OCI-LY7 (cell line): ENCODE measurements around the gene CFP. TPM values are rescaled to one million over a fixed set of nuclear protein-coding genes. Genes with fewer than 3 reads are reported as not detected.

Experiments used
- BruUV-seq: library from RNA; stranded (reverse); fragments of 400-500 nt; replicated peaks from 2 replicates; lab custom pipeline; 2021; lab: Mats Ljungman, UMichigan
- CTCF ChIA-PET: fragments of 300-600 bp; sonication (Branson Sonifier 250); formaldehyde crosslinking; loops from one replicate; lab custom pipeline; 2022; ENCODE audit warnings: antibody characterized with exemption; ENCODE audit not compliant: unreplicated experiment; lab: Charles Lee
- POLR2A ChIA-PET: fragments of 300-600 bp; sonication (Branson Sonifier 250); formaldehyde crosslinking; loops from one replicate; lab custom pipeline; 2022; ENCODE audit warnings: antibody characterized with exemption; lab: Charles Lee
- DNase-seq: peaks from one replicate; pipeline ENCODE4 v3.0.0-alpha.2; 2015; ENCODE audit warnings: low spot score
- H2AFZ ChIP-seq: fragments of 200-600 bp; sonication (generic), shearing (Covaris generic); 2 replicates; pipeline ENCODE4 v1.6.1; 2014; ENCODE audit warnings: mild to moderate bottlenecking, antibody characterized with exemption, low read length, moderate library complexity
- H3K27ac ChIP-seq: fragments of 200-600 bp; sonication (generic); 2 replicates; pipeline ENCODE4 v1.5.1; 2014; ENCODE audit warnings: mixed run types, low read depth, mild to moderate bottlenecking, moderate library complexity, low read length, inconsistent platforms; ENCODE audit not compliant: poor library complexity, severe bottlenecking
- H3K36me3 ChIP-seq: fragments of 200-600 bp; sonication (generic); 2 replicates; pipeline ENCODE4 v1.6.1; 2014; ENCODE audit warnings: mild to moderate bottlenecking, antibody characterized with exemption, low read length, moderate library complexity, mixed read lengths; ENCODE audit not compliant: insufficient read depth
- H3K4me1 ChIP-seq: fragments of 200-600 bp; sonication (generic); 2 replicates; pipeline ENCODE4 v1.5.1; 2014; ENCODE audit warnings: mild to moderate bottlenecking, low read length; ENCODE audit not compliant: insufficient read depth, poor library complexity, severe bottlenecking
- H3K4me2 ChIP-seq: fragments of 200-600 bp; sonication (generic); 2 replicates; pipeline ENCODE4 v1.6.1; 2014; ENCODE audit warnings: mild to moderate bottlenecking, low read length
- H3K4me3 ChIP-seq: fragments of 200-600 bp; sonication (generic); 2 replicates; pipeline ENCODE4 v1.5.1; 2014; ENCODE audit warnings: mild to moderate bottlenecking, low read depth, low read length; ENCODE audit not compliant: poor library complexity, severe bottlenecking
- H3K79me2 ChIP-seq: fragments of 200-600 bp; sonication (generic); 2 replicates; pipeline ENCODE4 v1.6.1; 2016; ENCODE audit warnings: low read depth, mild to moderate bottlenecking, low read length, moderate library complexity, mixed read lengths; ENCODE audit not compliant: insufficient read depth
- H3K9me2 ChIP-seq: fragments of 200-600 bp; sonication (generic); 2 replicates; pipeline ENCODE4 v1.6.1; 2016; ENCODE audit warnings: mild to moderate bottlenecking, low read length, mixed read lengths; ENCODE audit not compliant: insufficient read depth
- H3K9me3 ChIP-seq: fragments of 200-600 bp; sonication (generic); 2 replicates; pipeline ENCODE4 v1.6.1; 2014; ENCODE audit warnings: mild to moderate bottlenecking, mixed run types, low read length, mixed read lengths
- H4K20me1 ChIP-seq: fragments of 200-600 bp; sonication (generic); 2 replicates; pipeline ENCODE4 v1.6.1; 2014; ENCODE audit warnings: mild to moderate bottlenecking, antibody characterized with exemption, low read length, moderate library complexity, mixed read lengths; ENCODE audit not compliant: insufficient read depth
- CTCF ChIP-seq: fragments of 200-600 bp; sonication (generic); conservative IDR thresholded peaks from 2 replicates; pipeline ENCODE4 v1.5.1; 2014; ENCODE audit warnings: mild to moderate bottlenecking, antibody characterized with exemption, low read length, moderate library complexity, mixed read lengths
- EZH2phosphoT487 ChIP-seq: fragments of 200-600 bp; sonication (generic); IDR thresholded peaks from 2 replicates; pipeline ENCODE4 v1.6.1; 2018; ENCODE audit warnings: low read depth, borderline replicate concordance, mild to moderate bottlenecking, mixed run types, antibody characterized with exemption, low read length, moderate library complexity, mixed read lengths
- intact Hi-C: fragments of 100-400 bp; cut with micrococcal nuclease; formaldehyde crosslinking; loops from one replicate; pipeline ENCODE4 v1.10.0; 2022; ENCODE audit not compliant: unreplicated experiment
- total RNA-seq, 2 experiments: library from RNA; depleted of rRNA in 1 of 2; stranded (reverse); fragments of >200 nt in 1 of 2; shearing (Covaris generic) in 1 of 2; gene quantifications; 2 replicates each; pipeline ENCODE4 v1.2.3, GENCODE V29; 2014 to 2022

CFP gene
- total RNA-seq, 2 experiments from 2014 or later, result 4.2 to 4.7 TPM

- H3K4me1 ChIP-seq, result peaks cover 21% of the 10 kb centered on the region
- DNase-seq, result no peak
- H3K4me3 ChIP-seq, result peak overlapping the region; percentile 96
- peak overlapping the region; percentile 52 for H3K27ac ChIP-seq
- ChIA-PET POLR2A (interaction anchor here (0.6 to 1.2 kb wide), 4 partner anchors 156 to 1114 kb away, joined by 3 to 10 read pairs (median 4); no protein-coding TSS in a partner anchor), CTCF (no interaction called here)
- H3K9me2 ChIP-seq, result no peaks in the 10 kb centered on the region
- no peak for TF ChIP-seq EZH2phosphoT487
- no peak for TF ChIP-seq CTCF
- no TSS peak for BruUV-seq
- H2AFZ ChIP-seq, result no peak overlapping the region
- no peaks in the 10 kb centered on the region for H4K20me1 ChIP-seq
- peak overlapping the region; percentile 92 for H3K4me2 ChIP-seq
- intact Hi-C loops, result loop anchor here (1.0 to 10.0 kb wide), 7 partner anchors 9 to 431 kb away; partner anchors contain the start of genes ARAF, CDK16 and ZNF81
- peaks cover 19% of the 10 kb centered on the region; the same call in 1 of the 2 replicates for H3K79me2 ChIP-seq
- H3K9me3 ChIP-seq, result no peaks in the 10 kb centered on the region
- peaks cover 47% of the 10 kb centered on the region for H3K36me3 ChIP-seq
These were observed 20.0 kb upstream of the CFP start for GRCh38 chrX:47649781-47650163.

- DNase-seq, result no peak
- Histone ChIP-seq H3K4me3 (peak overlapping the region; percentile 96), H3K9me2 (no peaks in the 10 kb centered on the region), H3K27ac (peak overlapping the region; percentile 25), H3K4me2 (peak overlapping the region; percentile 92), H3K9me3 (no peaks in the 10 kb centered on the region), H3K4me1 (peaks cover 21% of the 10 kb centered on the region), H3K36me3 (peaks cover 42% of the 10 kb centered on the region), H2AFZ (no peak overlapping the region), H3K79me2 (peaks cover 19% of the 10 kb centered on the region; the same call in 1 of the 2 replicates), H4K20me1 (no peaks in the 10 kb centered on the region)
- no TSS peak for BruUV-seq
- TF ChIP-seq CTCF, result no peak
- no peak for TF ChIP-seq EZH2phosphoT487
- CTCF ChIA-PET, result no interaction called here
- POLR2A ChIA-PET, result interaction anchor here (0.6 to 0.9 kb wide), 2 partner anchors 156 to 278 kb away, joined by 4 to 10 read pairs; no protein-coding TSS in a partner anchor
- intact Hi-C loops, result loop anchor here (10.0 kb wide), 1 partner anchor 154 kb away; no protein-coding TSS in a partner anchor
These were observed 19.5 kb upstream of the CFP start for GRCh38 chrX:47649271-47649670.

GRCh38 chrX:47648376-47648775 is 18.6 kb upstream of the CFP start:
- DNase-seq, result no peak

More at GRCh38 chrX:47648376-47648775, 18.6 kb upstream of the CFP start:
- Histone ChIP-seq H3K4me1 (peaks cover 21% of the 10 kb centered on the region), H3K27ac (no peak overlapping the region), H3K4me3 (peak overlapping the region; percentile 96), H4K20me1 (no peaks in the 10 kb centered on the region), H3K9me2 (no peaks in the 10 kb centered on the region), H2AFZ (no peak overlapping the region), H3K9me3 (no peaks in the 10 kb centered on the region), H3K36me3 (peaks cover 42% of the 10 kb centered on the region), H3K79me2 (peaks cover 19% of the 10 kb centered on the region; the same call in 1 of the 2 replicates), H3K4me2 (peak overlapping the region; percentile 92)
- intact Hi-C loops, result loop anchor here (10.0 kb wide), 1 partner anchor 154 kb away; no protein-coding TSS in a partner anchor
- ChIA-PET CTCF (no interaction called here), POLR2A (interaction anchor here (0.6 kb wide), 1 partner anchor 125 kb away, joined by 3 read pairs; no protein-coding TSS in a partner anchor)
- BruUV-seq, result no TSS peak
- TF ChIP-seq CTCF, result no peak
- TF ChIP-seq EZH2phosphoT487, result no peak
